B cell (primary cell): ENCODE measurements around the gene IL1RN. TPM values are rescaled to one million over a fixed set of nuclear protein-coding genes. Genes with fewer than 3 reads are reported as not detected.

Experiments used
- ATAC-seq: fragments of 200-7000 bp; cut with Tn5 transposase; one replicate; pipeline ENCODE4 v1.10.0; 2021; ENCODE audit warnings: low read depth, mild to moderate bottlenecking, moderate number of reproducible peaks, moderate library complexity
- CTCF ChIA-PET: fragments of 350-600 bp; sonication (Branson Sonifier 250); formaldehyde crosslinking; loops from one replicate; lab custom pipeline; 2021; ENCODE audit warnings: antibody characterized with exemption, inconsistent platforms; lab: Charles Lee
- POLR2A ChIA-PET: fragments of 350-600 bp; sonication (Branson Sonifier 250); formaldehyde crosslinking; loops from one replicate; lab custom pipeline; 2021; ENCODE audit warnings: antibody characterized with exemption; lab: Charles Lee
- DNase-seq: peaks from one replicate; pipeline ENCODE4 v3.0.0; 2013
- H2AFZ ChIP-seq: 2 replicates; pipeline ENCODE4 v1.6.1; 2012; ENCODE audit warnings: mild to moderate bottlenecking, low read depth, low read length; ENCODE audit not compliant: insufficient read depth, poor library complexity, severe bottlenecking
- H3K27ac ChIP-seq, 2 donors: 1 replicate in 1 of 2; 2 replicates in 1 of 2; pipeline ENCODE4 v1.5.1; 2012 to 2013; ENCODE audit warnings: low read length in 2 of 2, mild to moderate bottlenecking in 2 of 2, moderate library complexity in 1 of 2
- H3K27me3 ChIP-seq, 4 experiments: fragments of 200-600 bp in 1 of 4; sonication (generic) in 1 of 4; replicated peaks in 1 of 4; 1 replicate in 2 of 4; 2 replicates in 2 of 4; pipeline versions ENCODE4 v1.6.1 to v1.7.0; 2013 to 2016; ENCODE audit warnings: low read length in 3 of 4, mild to moderate bottlenecking in 2 of 4, mixed read lengths in 1 of 4, moderate library complexity in 1 of 4; ENCODE audit not compliant: insufficient read depth in 4 of 4, control insufficient read depth in 3 of 4; ENCODE audit errors: control extremely low read depth in 1 of 4
- H3K36me3 ChIP-seq, 2 experiments: replicated peaks in 1 of 2; 1 replicate in 1 of 2; 2 replicates in 1 of 2; pipeline versions ENCODE4 v1.6.1 to v1.7.1; 2013; ENCODE audit warnings: low read length in 1 of 2; ENCODE audit not compliant: insufficient read depth in 2 of 2, control insufficient read depth in 1 of 2; ENCODE audit errors: control extremely low read depth in 1 of 2, extremely low read depth in 1 of 2
- H3K4me1 ChIP-seq, 2 donors: fragments of 200-600 bp in 1 of 2; sonication (generic) in 1 of 2; 1 replicate in 1 of 2; 2 replicates in 1 of 2; pipeline versions ENCODE4 v1.5.1 to v1.6.1; 2013 to 2017; ENCODE audit warnings: low read length in 2 of 2; ENCODE audit not compliant: control insufficient read depth in 2 of 2, insufficient read depth in 2 of 2
- H3K4me2 ChIP-seq: replicated peaks from 2 replicates; pipeline ENCODE3; 2012; ENCODE audit warnings: mild to moderate bottlenecking, low read depth, low read length; ENCODE audit not compliant: poor library complexity, severe bottlenecking
- H3K4me3 ChIP-seq, 5 experiments: fragments of 200-600 bp in 1 of 5; sonication (generic) in 1 of 5; 1 replicate in 3 of 5; 2 replicates in 2 of 5; pipeline versions ENCODE4 v1.5.1 to v1.7.0; 2011 to 2016; ENCODE audit warnings: low read length in 4 of 5, mild to moderate bottlenecking in 4 of 5, low read depth in 2 of 5, control low read depth in 1 of 5, moderate library complexity in 1 of 5; ENCODE audit not compliant: insufficient read depth in 1 of 5; ENCODE audit errors: control extremely low read depth in 1 of 5, extremely low read depth in 1 of 5
- H3K79me2 ChIP-seq: fragments of 200-600 bp; sonication (generic); one replicate; pipeline ENCODE4 v1.6.0; 2016; ENCODE audit warnings: low read length; ENCODE audit not compliant: control insufficient read depth, insufficient read depth
- H3K9ac ChIP-seq: fragments of 200-600 bp; sonication (generic); 2 replicates; pipeline ENCODE4 v1.6.1; 2017; ENCODE audit warnings: mild to moderate bottlenecking, low read length, moderate library complexity
- H3K9me3 ChIP-seq, 3 donors: one replicate each; pipeline versions ENCODE4 v1.6.1 to v1.7.1; 2013; ENCODE audit warnings: low read length in 2 of 3; ENCODE audit not compliant: control insufficient read depth in 2 of 3, insufficient read depth in 1 of 3; ENCODE audit errors: control extremely low read depth in 1 of 3
- H4K20me1 ChIP-seq: 2 replicates; pipeline ENCODE4 v1.6.0; 2012; ENCODE audit warnings: mild to moderate bottlenecking, low read length; ENCODE audit not compliant: insufficient read depth, control insufficient read depth, poor library complexity, severe bottlenecking
- H3K27ac Mint-ChIP-seq: one replicate; pipeline ENCODE4 v1.8.0; 2021; ENCODE audit warnings: mixed read lengths
- H3K27me3 Mint-ChIP-seq: one replicate; pipeline ENCODE4 v1.8.0; 2021; ENCODE audit warnings: mixed read lengths
- H3K4me1 Mint-ChIP-seq: one replicate; pipeline ENCODE4 v1.8.0; 2021; ENCODE audit warnings: mixed read lengths
- H3K4me3 Mint-ChIP-seq: one replicate; pipeline ENCODE4 v1.8.0; 2021; ENCODE audit warnings: mixed read lengths
- H3K9me3 Mint-ChIP-seq: one replicate; pipeline ENCODE4 v1.8.0; 2022; ENCODE audit warnings: mixed read lengths; ENCODE audit not compliant: insufficient read depth
- EZH2 ChIP-seq: IDR thresholded peaks from 2 replicates; pipeline ENCODE4 v1.6.1; 2012; ENCODE audit warnings: borderline replicate concordance, low read depth, mild to moderate bottlenecking, moderate library complexity, low read length; ENCODE audit not compliant: insufficient read depth, poor library complexity, severe bottlenecking
- WGBS: methylation state at CpG from one replicate; pipeline ENCODE4 v1.1.5; 2013; ENCODE audit warnings: missing lambda C conversion rate; ENCODE audit not compliant: insufficient coverage; 5-methylcytosine and 5-hydroxymethylcytosine counted together
- intact Hi-C: fragments of 100-400 bp; cut with micrococcal nuclease; formaldehyde crosslinking; loops from one replicate; pipeline ENCODE4 v1.10.0; 2022
- polyA plus RNA-seq: library from polyadenylated mRNA; depleted of rRNA; stranded (reverse); fragments of >200 nt; gene quantifications from 2 replicates; pipeline ENCODE4 v1.2.3, GENCODE V29; 2012
- total RNA-seq, 2 donors: library from RNA; stranded (reverse); fragments of 120-200 nt in 1 of 2; gene quantifications; 1 replicate in 1 of 2; 2 replicates in 1 of 2; pipeline versions ENCODE4 v1.2.3 to v1.2.4, GENCODE V29; 2013 to 2022
- TF ChIP-seq, protein P1 (sequence below): fragments of 200-600 bp; IDR thresholded peaks from one replicate; pipeline ENCODE4 v1.8.0; 2022; ENCODE audit warnings: antibody characterized with exemption, mild to moderate bottlenecking

The IL1RN gene
- total and polyA plus RNA-seq, 2 donors (not counting 1 experiment from before 2014, with no cell fraction given), result 0.79 TPM; not detected in 1

DNA sequence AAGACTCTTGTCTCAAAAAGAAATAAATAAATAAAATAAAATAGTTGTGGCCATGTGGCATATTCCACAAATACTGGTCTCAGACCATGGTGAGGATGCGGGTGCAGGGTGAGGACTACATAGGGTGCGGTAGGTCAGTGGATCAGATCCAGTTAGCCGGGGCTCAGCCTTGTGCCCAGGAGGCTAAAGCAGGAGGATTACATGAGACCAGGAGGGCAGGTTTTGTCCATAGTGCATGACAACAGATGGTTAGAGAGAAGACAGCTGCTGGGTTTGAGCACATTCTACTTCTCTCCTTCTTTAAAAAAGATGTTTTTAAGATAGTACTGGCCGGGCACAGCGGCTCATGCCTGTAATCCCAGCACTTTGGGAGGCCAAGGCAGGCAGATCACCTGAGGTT, 33.6 kb downstream of the IL1RN start:
- Histone ChIP-seq H3K9me3 (no peaks in the 10 kb centered on the region), H4K20me1 (no peaks in the 10 kb centered on the region), H3K36me3 (no peaks in the 10 kb centered on the region), H3K4me2 (no peak overlapping the region), H3K27ac (no peak overlapping the region), H3K9ac (no peak overlapping the region), H3K4me3 (no peak overlapping the region), H3K27me3 (peaks cover 0 to under 1% (median 0%) of the 10 kb centered on the region in 4 experiments), H3K79me2 (peaks cover 31% of the 10 kb centered on the region), H3K4me1 (peaks cover 17 to 23% of the 10 kb centered on the region in 2 donors), H2AFZ (no peak overlapping the region)
- Mint-ChIP-seq H3K27ac (peak overlapping the region; percentile 53), H3K4me1 (peaks cover 16% of the 10 kb centered on the region), H3K27me3 (no peaks in the 10 kb centered on the region), H3K9me3 (no peaks in the 10 kb centered on the region), H3K4me3 (no peak overlapping the region)
- intact Hi-C loops, result no loop called here
- DNase-seq (no peak), ATAC-seq (no peak)
- WGBS, result 100% methylated on average over 2 of the region's 5 CpGs
- TF ChIP-seq, protein P1, sequence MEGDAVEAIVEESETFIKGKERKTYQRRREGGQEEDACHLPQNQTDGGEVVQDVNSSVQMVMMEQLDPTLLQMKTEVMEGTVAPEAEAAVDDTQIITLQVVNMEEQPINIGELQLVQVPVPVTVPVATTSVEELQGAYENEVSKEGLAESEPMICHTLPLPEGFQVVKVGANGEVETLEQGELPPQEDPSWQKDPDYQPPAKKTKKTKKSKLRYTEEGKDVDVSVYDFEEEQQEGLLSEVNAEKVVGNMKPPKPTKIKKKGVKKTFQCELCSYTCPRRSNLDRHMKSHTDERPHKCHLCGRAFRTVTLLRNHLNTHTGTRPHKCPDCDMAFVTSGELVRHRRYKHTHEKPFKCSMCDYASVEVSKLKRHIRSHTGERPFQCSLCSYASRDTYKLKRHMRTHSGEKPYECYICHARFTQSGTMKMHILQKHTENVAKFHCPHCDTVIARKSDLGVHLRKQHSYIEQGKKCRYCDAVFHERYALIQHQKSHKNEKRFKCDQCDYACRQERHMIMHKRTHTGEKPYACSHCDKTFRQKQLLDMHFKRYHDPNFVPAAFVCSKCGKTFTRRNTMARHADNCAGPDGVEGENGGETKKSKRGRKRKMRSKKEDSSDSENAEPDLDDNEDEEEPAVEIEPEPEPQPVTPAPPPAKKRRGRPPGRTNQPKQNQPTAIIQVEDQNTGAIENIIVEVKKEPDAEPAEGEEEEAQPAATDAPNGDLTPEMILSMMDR, result no peak
- TF ChIP-seq EZH2, result no peak
- ChIA-PET POLR2A (no interaction called here), CTCF (interaction anchor here (1.3 kb wide), 1 partner anchor 13 kb away, joined by 3 read pairs; no protein-coding TSS in a partner anchor)

DNA sequence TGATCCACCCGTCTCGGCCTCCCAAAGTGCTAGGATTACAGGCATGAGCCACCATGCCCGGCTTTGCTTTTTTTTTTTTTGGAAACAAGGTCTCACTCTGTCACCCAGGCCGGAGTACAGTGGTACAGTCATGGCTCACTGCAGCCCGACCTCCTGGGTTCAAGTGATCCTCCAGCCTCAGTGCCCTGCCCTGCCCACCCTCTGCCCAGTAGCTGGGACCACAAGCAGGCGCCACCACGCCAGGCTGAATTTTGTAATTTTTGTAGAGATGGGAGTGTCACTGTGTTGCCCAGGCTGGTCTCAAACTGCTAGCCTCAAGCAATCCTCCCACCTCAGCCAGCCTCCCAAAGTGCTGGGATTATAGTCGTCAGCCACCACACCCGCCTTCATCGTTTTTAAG, 34.8 kb downstream of the IL1RN start:
- 92% methylated on average over 7 of the region's 10 CpGs for WGBS
- H3K4me2 ChIP-seq, result no peak overlapping the region
- Mint-ChIP-seq H3K4me3 (no peak overlapping the region), H3K27me3 (no peaks in the 10 kb centered on the region), H3K9me3 (no peaks in the 10 kb centered on the region), H3K27ac (no peak overlapping the region), H3K4me1 (peaks cover 12% of the 10 kb centered on the region)
- H3K36me3 ChIP-seq, result no peaks in the 10 kb centered on the region
- TF ChIP-seq EZH2, result no peak
- TF ChIP-seq, protein P1, result no peak
- H3K9ac ChIP-seq, result no peak overlapping the region
- H3K27me3 ChIP-seq, result no peaks in the 10 kb centered on the region
- ATAC-seq, result no peak
- intact Hi-C loops, result no loop called here
- POLR2A ChIA-PET, result interaction anchor here (0.5 kb wide), 1 partner anchor 18 kb away, joined by 3 read pairs; no protein-coding TSS in a partner anchor
- DNase-seq, result no peak
- CTCF ChIA-PET, result interaction anchor here (1.3 to 1.7 kb wide), 4 partner anchors 10 to 25 kb away, joined by 5 to 6 read pairs (median 6); no protein-coding TSS in a partner anchor
- no peak overlapping the region for H2AFZ ChIP-seq
- no peak overlapping the region for H3K27ac ChIP-seq
- no peaks in the 10 kb centered on the region for H3K9me3 ChIP-seq
- H3K79me2 ChIP-seq, result peaks cover 32% of the 10 kb centered on the region
- peaks cover 9 to 13% of the 10 kb centered on the region in 2 donors for H3K4me1 ChIP-seq
- H4K20me1 ChIP-seq, result no peaks in the 10 kb centered on the region
- no peak overlapping the region for H3K4me3 ChIP-seq
